H1 (cell line): ENCODE data around the gene TMCC1. TPM values are rescaled to one million over a fixed set of nuclear protein-coding genes. Genes with fewer than 3 reads are reported as not detected.

Experiments used
- CTCF ChIA-PET: fragments of 300-600 bp; sonication (Branson Sonifier 250); formaldehyde crosslinking; loops from one replicate; lab custom pipeline; 2021; ENCODE audit not compliant: partially characterized antibody; lab: Charles Lee
- POLR2A ChIA-PET: fragments of 300-600 bp; sonication (Branson Sonifier 250); formaldehyde crosslinking; loops from one replicate; lab custom pipeline; 2021; ENCODE audit warnings: inconsistent platforms; ENCODE audit not compliant: partially characterized antibody; lab: Charles Lee
- DNase-seq, 2 experiments: peaks; one replicate each; pipeline versions ENCODE4 v3.0.0 to v3.0.0-alpha.2; 2010 to 2022; ENCODE audit warnings: low spot score in 2 of 2, low read depth in 1 of 2, mixed read lengths in 1 of 2
- FAIRE-seq: peaks from 2 replicates; lab custom pipeline; 2011; peaks lifted over from hg19 to GRCh38; lab: Jason Lieb, UNC
- H2AFZ ChIP-seq: 2 replicates; pipeline ENCODE4 v1.8.1; 2012; ENCODE audit warnings: low read length, inconsistent platforms
- H2AK5ac ChIP-seq: 2 replicates; pipeline ENCODE4 v1.6.1; 2013; ENCODE audit warnings: low read depth, low read length
- H2BK120ac ChIP-seq: replicated peaks from 2 replicates; pipeline ENCODE3; 2013; ENCODE audit warnings: low read depth, low read length, inconsistent platforms
- H2BK12ac ChIP-seq: 2 replicates; pipeline ENCODE4 v1.6.1; 2013; ENCODE audit warnings: low read depth, low read length
- H2BK15ac ChIP-seq: 2 replicates; pipeline ENCODE4 v1.6.1; 2013; ENCODE audit warnings: low read length
- H2BK20ac ChIP-seq: 2 replicates; pipeline ENCODE4 v1.6.1; 2013; ENCODE audit warnings: low read length
- H2BK5ac ChIP-seq: 2 replicates; pipeline ENCODE4 v1.6.1; 2013; ENCODE audit warnings: low read depth, low read length
- H3K14ac ChIP-seq: 2 replicates; pipeline ENCODE4 v1.6.1; 2013; ENCODE audit warnings: inconsistent platforms; ENCODE audit not compliant: insufficient read length
- H3K18ac ChIP-seq: 2 replicates; pipeline ENCODE4 v1.6.1; 2013; ENCODE audit warnings: low read length; ENCODE audit errors: extremely low read depth
- H3K23ac ChIP-seq: 2 replicates; pipeline ENCODE4 v1.6.1; 2013; ENCODE audit warnings: inconsistent platforms; ENCODE audit not compliant: insufficient read length
- H3K23me2 ChIP-seq: 2 replicates; pipeline ENCODE4 v1.6.1; 2013; ENCODE audit warnings: low read depth, low read length
- H3K27ac ChIP-seq: 2 replicates; pipeline ENCODE4 v1.6.1; 2011; ENCODE audit warnings: low read depth, low read length, inconsistent platforms
- H3K27me3 ChIP-seq, 4 experiments: replicated peaks in 1 of 4; 1 replicate in 1 of 4; 2 replicates in 3 of 4; pipeline versions ENCODE4 v1.6.1 to v1.8.1; 2011 to 2013; ENCODE audit warnings: low read length in 3 of 4, mild to moderate bottlenecking in 3 of 4, inconsistent platforms in 2 of 4, mixed read lengths in 2 of 4, moderate library complexity in 1 of 4; ENCODE audit not compliant: control insufficient read depth in 3 of 4, insufficient read depth in 3 of 4; ENCODE audit errors: extremely low read depth in 1 of 4
- H3K36me3 ChIP-seq, 4 experiments: 2 replicates each; pipeline versions ENCODE4 v1.6.1 to v1.8.1; 2011 to 2013; ENCODE audit warnings: mild to moderate bottlenecking in 4 of 4, low read length in 3 of 4, moderate library complexity in 2 of 4, control low read depth in 1 of 4, inconsistent platforms in 1 of 4; ENCODE audit not compliant: insufficient read depth in 4 of 4, control insufficient read depth in 2 of 4
- H3K4ac ChIP-seq: replicated peaks from 2 replicates; pipeline ENCODE3; 2013; ENCODE audit warnings: low read length, low read depth, mixed read lengths, inconsistent platforms; ENCODE audit not compliant: insufficient read length
- H3K4me1 ChIP-seq, 4 experiments: replicated peaks in 1 of 4; 1 replicate in 1 of 4; 2 replicates in 3 of 4; pipeline versions ENCODE4 v1.6.1 to v1.8.1; 2011 to 2013; ENCODE audit warnings: low read length in 3 of 4, inconsistent platforms in 2 of 4, mixed read lengths in 1 of 4; ENCODE audit not compliant: insufficient read depth in 4 of 4, control insufficient read depth in 3 of 4
- H3K4me2 ChIP-seq, 2 experiments: 2 replicates each; pipeline versions ENCODE4 v1.6.1 to v1.8.1; 2011 to 2013; ENCODE audit warnings: low read depth in 2 of 2, low read length in 2 of 2, control low read depth in 1 of 2, inconsistent platforms in 1 of 2, mild to moderate bottlenecking in 1 of 2; ENCODE audit not compliant: insufficient read depth in 1 of 2
- H3K4me3 ChIP-seq, 4 experiments: fragments of 200-600, 300-600 bp in 1 of 4; sonication (generic), shearing (Covaris generic), sonication (Bioruptor Twin) in 1 of 4; 2 replicates each; pipeline versions ENCODE4 v1.5.1 to v1.8.1; 2011 to 2016; ENCODE audit warnings: low read length in 4 of 4, low read depth in 3 of 4, control low read depth in 2 of 4, inconsistent platforms in 2 of 4, mild to moderate bottlenecking in 2 of 4, mixed read lengths in 1 of 4, moderate library complexity in 1 of 4; ENCODE audit not compliant: insufficient read depth in 2 of 4; ENCODE audit errors: extremely low read depth in 1 of 4
- H3K56ac ChIP-seq: replicated peaks from 2 replicates; pipeline ENCODE3; 2013; ENCODE audit warnings: low read depth, mild to moderate bottlenecking, mixed read lengths, low read length, inconsistent platforms; ENCODE audit not compliant: insufficient read length
- H3K79me1 ChIP-seq: 2 replicates; pipeline ENCODE4 v1.6.1; 2013; ENCODE audit warnings: low read depth, low read length, control low read depth
- H3K79me2 ChIP-seq, 2 experiments: 2 replicates each; pipeline versions ENCODE4 v1.6.1 to v1.8.1; 2012 to 2013; ENCODE audit warnings: low read length in 2 of 2, mild to moderate bottlenecking in 2 of 2, inconsistent platforms in 1 of 2; ENCODE audit not compliant: insufficient read depth in 2 of 2, control insufficient read depth in 1 of 2
- H3K9ac ChIP-seq, 4 experiments: replicated peaks in 1 of 4; 1 replicate in 1 of 4; 2 replicates in 3 of 4; pipeline versions ENCODE4 v1.6.1 to v1.8.1; 2011 to 2013; ENCODE audit warnings: low read depth in 3 of 4, low read length in 3 of 4, control low read depth in 2 of 4, mild to moderate bottlenecking in 2 of 4, moderate library complexity in 2 of 4, inconsistent platforms in 1 of 4; ENCODE audit errors: extremely low read depth in 1 of 4
- H3K9me3 ChIP-seq, 2 experiments: 2 replicates each; pipeline versions ENCODE4 v1.6.1 to v1.8.1; 2012 to 2013; ENCODE audit warnings: mild to moderate bottlenecking in 2 of 2, moderate library complexity in 2 of 2, control low read depth in 1 of 2, inconsistent platforms in 1 of 2, low read depth in 1 of 2, low read length in 1 of 2, mixed read lengths in 1 of 2; ENCODE audit not compliant: insufficient read depth in 2 of 2
- H4K20me1 ChIP-seq, 2 experiments: replicated peaks in 1 of 2; 2 replicates each; pipeline versions ENCODE3 to v1.8.1; 2011 to 2013; ENCODE audit warnings: inconsistent platforms in 2 of 2, low read length in 2 of 2, mild to moderate bottlenecking in 1 of 2; ENCODE audit not compliant: insufficient read depth in 2 of 2, control insufficient read depth in 1 of 2
- H4K5ac ChIP-seq: 2 replicates; pipeline ENCODE4 v1.6.1; 2013; ENCODE audit warnings: low read length, low read depth, mixed read lengths, inconsistent platforms; ENCODE audit not compliant: insufficient read length
- H4K8ac ChIP-seq: 2 replicates; pipeline ENCODE4 v1.8.0; 2013; ENCODE audit warnings: mild to moderate bottlenecking, moderate library complexity, low read length, inconsistent platforms; ENCODE audit not compliant: insufficient read depth; ENCODE audit errors: extremely low read depth
- H4K91ac ChIP-seq: replicated peaks from 2 replicates; pipeline ENCODE3; 2013; ENCODE audit warnings: low read length, mixed read lengths, inconsistent platforms; ENCODE audit not compliant: insufficient read length
- BACH1 ChIP-seq: IDR thresholded peaks from 2 replicates; pipeline ENCODE4 v1.6.1; 2012; ENCODE audit warnings: low read length, improper control_type of control experiment
- CEBPB ChIP-seq: IDR thresholded peaks from 2 replicates; pipeline ENCODE4 v1.6.1; 2012; ENCODE audit warnings: low read depth, low read length
- HDAC2 ChIP-seq, 2 experiments: fragments of 300-600 bp in 1 of 2; sonication (generic) in 1 of 2; IDR thresholded peaks; 2 replicates each; pipeline ENCODE4 v1.6.1; 2011 to 2012; ENCODE audit warnings: low read depth in 2 of 2, low read length in 2 of 2, mild to moderate bottlenecking in 2 of 2, moderate library complexity in 2 of 2, borderline replicate concordance in 1 of 2, inconsistent platforms in 1 of 2
- KDM1A ChIP-seq: fragments of 200-600, 300-600 bp; sonication (generic); IDR thresholded peaks from 2 replicates; pipeline ENCODE4 v1.7.1; 2016; ENCODE audit warnings: mild to moderate bottlenecking, low read length, borderline replicate concordance
- SIN3A ChIP-seq, 2 experiments: IDR thresholded peaks in 1 of 2; conservative IDR thresholded peaks in 1 of 2; 2 replicates each; pipeline ENCODE4 v1.6.1; 2011 to 2012; ENCODE audit warnings: low read length in 2 of 2, improper control_type of control experiment in 1 of 2, low read depth in 1 of 2, mild to moderate bottlenecking in 1 of 2
- WGBS, 2 experiments: shearing (Covaris generic) in 1 of 2; methylation state at CpG; one replicate each; pipeline versions ENCODE4 v1.1.6 to v1.1.7; 2013 to 2015; ENCODE audit warnings: low lambda C conversion rate in 2 of 2, mixed read lengths in 2 of 2, inconsistent platforms in 1 of 2, low coverage in 1 of 2, missing lambda C conversion rate in 1 of 2; ENCODE audit not compliant: insufficient replicate concordance in 2 of 2, insufficient coverage in 1 of 2, insufficient read length in 1 of 2; ENCODE audit errors: extremely low coverage in 1 of 2, missing lambda C conversion rate in 1 of 2; 5-methylcytosine and 5-hydroxymethylcytosine counted together
- polyA plus RNA-seq, 7 experiments: library from polyadenylated mRNA; depleted of rRNA in 3 of 7; stranded (reverse) in 5 of 7; unstranded in 2 of 7; fragments of >200 nt in 5 of 7; fragments of 200-250 nt in 2 of 7; gene quantifications; 1 replicate in 5 of 7; 2 replicates in 1 of 7; 4 replicates in 1 of 7; pipeline versions ENCODE4 v1.2.1 to v1.2.3, GENCODE V29; 2011 to 2013; ENCODE audit warnings: missing spikeins in 2 of 7, mixed read lengths in 2 of 7
- total RNA-seq: library from RNA; stranded (reverse); fragmentation: NEBNext Ultra II Directional; extraction: Animal tissue kit (Norgen Biotek cat#: 25700); gene quantifications from 2 replicates; pipeline ENCODE4 v1.2.1, GENCODE V29; 2021

Gene TMCC1
- total and polyA plus RNA-seq, 2 of the 8 experiments (the other 6 are each of a cell fraction or from before 2014, with no cell fraction given): 10.4 to 27.1 TPM

DNA sequence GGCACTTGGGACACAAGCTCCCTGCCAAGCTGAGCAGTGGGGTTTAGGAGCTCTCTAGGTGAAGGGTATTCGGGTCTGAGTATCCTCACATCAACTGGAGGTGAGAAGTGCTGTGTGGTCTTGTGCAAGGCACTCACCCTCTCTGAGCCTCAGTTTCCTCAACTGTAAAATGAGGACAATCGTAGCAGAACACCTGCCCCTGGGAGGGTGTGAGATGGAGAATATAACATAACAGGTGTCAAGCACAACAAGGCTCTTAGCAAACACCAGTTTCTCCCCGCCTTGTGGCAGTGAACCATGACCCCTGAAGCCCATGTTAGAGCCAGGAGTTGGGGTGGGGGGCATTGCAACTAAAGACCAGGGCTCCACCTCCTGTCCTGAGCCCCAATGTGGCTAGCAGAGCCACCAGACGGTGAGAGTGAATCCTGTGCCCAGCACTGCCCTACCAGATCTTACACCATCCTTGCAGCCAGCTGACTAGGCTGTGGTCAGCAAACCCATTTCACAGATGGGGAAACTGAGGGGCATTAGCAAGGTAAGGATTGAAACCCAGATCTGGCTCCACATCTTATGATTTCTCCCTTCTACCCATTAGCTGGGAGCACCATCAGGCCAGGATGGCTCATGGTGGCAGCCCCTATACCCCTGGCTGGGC is 284.4 kb downstream of the TMCC1 start:
- ChIA-PET CTCF (interaction anchor here (0.6 to 2.7 kb wide), 20 partner anchors 8 to 384 kb away, joined by 3 to 11 read pairs (median 3); no protein-coding TSS in a partner anchor), POLR2A (interaction anchor here (2.6 to 4.5 kb wide), 2 partner anchors 12 to 18 kb away, joined by 16 to 17 read pairs; no protein-coding TSS in a partner anchor)
- H3K4me3 ChIP-seq: no peak overlapping the region
- peaks cover 5 to 11% of the 10 kb centered on the region in 2 experiments for H4K20me1 ChIP-seq
- H2AK5ac ChIP-seq: no peak overlapping the region; the same call in 1 of the 2 replicates
- no peak overlapping the region for H2BK120ac ChIP-seq
- H2BK15ac ChIP-seq: peak overlapping the region; percentile 61
- H2AFZ ChIP-seq: no peak overlapping the region
- 81% methylated on average over 4 of the region's 4 CpGs; no CpG with 5 or more reads in 1 of the 2 experiments for WGBS, 2 experiments
- H2BK5ac ChIP-seq: no peak overlapping the region
- H2BK12ac ChIP-seq: no peak overlapping the region; the same call in 1 of the 2 replicates
- peaks cover 23% of the 10 kb centered on the region; the same call in 1 of the 2 replicates for H3K23me2 ChIP-seq
- H3K4me1 ChIP-seq: peaks cover 4 to 33% (median 29%) of the 10 kb centered on the region in 4 experiments
- no peak overlapping the region; a peak in 2 of 4 replicates for H3K4me2 ChIP-seq
- no peaks in the 10 kb centered on the region; a peak in 1 of 8 replicates for H3K36me3 ChIP-seq
- H3K27ac ChIP-seq: no peak overlapping the region
- H3K56ac ChIP-seq: no peak overlapping the region
- no peak overlapping the region for H3K4ac ChIP-seq
- H3K27me3 ChIP-seq: peaks cover 7 to 29% (median 22%) of the 10 kb centered on the region in 4 experiments; a peak in 6 of 7 replicates
- H3K79me2 ChIP-seq: peaks cover 4 to 8% of the 10 kb centered on the region in 2 experiments; a peak in 1 of 4 replicates
- H4K8ac ChIP-seq: no peak overlapping the region; the same call in 1 of the 2 replicates
- H3K18ac ChIP-seq: no peak overlapping the region
- peak; percentile 93 for TF ChIP-seq KDM1A
- no peak for TF ChIP-seq BACH1
- no peak for TF ChIP-seq CEBPB
- TF ChIP-seq HDAC2 (IDR thresholded peaks at IDR 0.05; ENCODE audit: borderline replicate concordance in 1 of 2, low read depth in 2 of 2, low read length in 2 of 2): peak in 1 of 2 experiments; percentile 81; a peak in 1 of 4 replicates
- TF ChIP-seq SIN3A (conservative IDR thresholded peaks at IDR 0.05 in 1 of 2, IDR thresholded peaks at IDR 0.05 in 1 of 2; ENCODE audit: low read depth in 1 of 2, low read length in 2 of 2): no peak
- H2BK20ac ChIP-seq: peak overlapping the region; percentile 81; the same call in 1 of the 2 replicates
- DNase-seq (no peak), FAIRE-seq (no peak)
- H3K14ac ChIP-seq: no peak overlapping the region
- no peaks in the 10 kb centered on the region for H3K79me1 ChIP-seq
- H4K5ac ChIP-seq: no peak overlapping the region
- H3K9ac ChIP-seq: no peak overlapping the region
- H3K23ac ChIP-seq: no peak overlapping the region
- no peaks in the 10 kb centered on the region for H3K9me3 ChIP-seq
- H4K91ac ChIP-seq: peak overlapping the region; percentile 56
